HEK293 (cell line): ENCODE measurements around the gene CCDC9B.

ENCODE experiments used
- CTCF ChIA-PET: fragments of 350-600 bp; formaldehyde crosslinking; extraction: SDS; loops from one replicate; lab custom pipeline; 2021; ENCODE audit warnings: antibody characterized with exemption; lab: Yijun Ruan, JAX
- POLR2A ChIA-PET: fragments of 300-600 bp; formaldehyde crosslinking; extraction: SDS; loops from one replicate; lab custom pipeline; 2020; ENCODE audit warnings: antibody characterized with exemption, inconsistent platforms; lab: Yijun Ruan, JAX
- H3K27ac ChIP-seq: fragments of 200-500 bp; sonication (Bioruptor generic); 2 replicates; pipeline ENCODE4 v1.5.1; 2014; ENCODE audit warnings: low read depth, low read length, control low read depth, inconsistent platforms; ENCODE audit errors: extremely low read depth
- H3K36me3 ChIP-seq, 2 experiments: fragments of 200-500 bp in 1 of 2; sonication (Bioruptor generic) in 1 of 2; 1 replicate in 1 of 2; 2 replicates in 1 of 2; pipeline ENCODE4 v1.5.1; 2014 to 2017; ENCODE audit warnings: inconsistent platforms in 2 of 2, low read length in 2 of 2; ENCODE audit not compliant: control insufficient read depth in 2 of 2, insufficient read depth in 1 of 2
- H3K4me1 ChIP-seq: fragments of 200-500 bp; sonication (Bioruptor generic); 2 replicates; pipeline ENCODE4 v1.5.1; 2014; ENCODE audit warnings: mild to moderate bottlenecking, low read length, inconsistent platforms; ENCODE audit not compliant: control insufficient read depth, insufficient read depth
- H3K4me3 ChIP-seq: 2 replicates; pipeline ENCODE4 v1.5.1; 2011; ENCODE audit warnings: low read depth, mild to moderate bottlenecking, control low read depth, low read length, moderate library complexity
- H3K9me3 ChIP-seq: fragments of 200-500 bp; sonication (Bioruptor generic); 2 replicates; pipeline ENCODE4 v1.5.1; 2014; ENCODE audit warnings: low read depth, low read length, inconsistent platforms; ENCODE audit not compliant: control insufficient read depth, insufficient read depth
- BCL11B ChIP-seq: fragments of 450-650 bp; formaldehyde crosslinking; IDR thresholded peaks from 2 replicates; pipeline ENCODE4 v1.5.1; 2016; ENCODE audit warnings: low read depth, missing biosample characterization, missing genetic modification characterization
- EGR2 ChIP-seq: fragments of 450-650 bp; formaldehyde crosslinking; IDR thresholded peaks from 2 replicates; pipeline ENCODE4 v1.5.1; 2016; ENCODE audit warnings: low read depth, missing biosample characterization, missing genetic modification characterization
- GFI1B ChIP-seq: fragments of 450-650 bp; formaldehyde crosslinking; IDR thresholded peaks from 2 replicates; pipeline ENCODE4 v1.5.1; 2016; ENCODE audit warnings: missing biosample characterization, missing genetic modification characterization
- GLIS1 ChIP-seq: fragments of 450-650 bp; formaldehyde crosslinking; IDR thresholded peaks from 2 replicates; pipeline ENCODE4 v1.5.1; 2016; ENCODE audit warnings: missing biosample characterization, missing genetic modification characterization
- HIC1 ChIP-seq: fragments of 450-650 bp; formaldehyde crosslinking; IDR thresholded peaks from 2 replicates; pipeline ENCODE4 v1.5.1; 2016; ENCODE audit warnings: missing biosample characterization, missing genetic modification characterization
- HOXD13 ChIP-seq: sonication (generic); formaldehyde crosslinking; IDR thresholded peaks from 2 replicates; pipeline ENCODE4 v1.8.0; 2022; ENCODE audit warnings: missing genetic modification reagents, borderline replicate concordance
- MZF1 ChIP-seq: fragments of 450-650 bp; formaldehyde crosslinking; IDR thresholded peaks from 2 replicates; pipeline ENCODE4 v1.5.1; 2017; ENCODE audit warnings: missing biosample characterization, missing genetic modification characterization, borderline replicate concordance
- RBAK ChIP-seq: fragments of 450-650 bp; formaldehyde crosslinking; IDR thresholded peaks from 2 replicates; pipeline ENCODE4 v1.5.1; 2016; ENCODE audit warnings: missing biosample characterization, missing genetic modification characterization
- SP3 ChIP-seq: fragments of 450-650 bp; formaldehyde crosslinking; IDR thresholded peaks from 2 replicates; pipeline ENCODE4 v1.5.1; 2016; ENCODE audit warnings: missing biosample characterization, missing genetic modification characterization
- YY2 ChIP-seq: fragments of 450-650 bp; formaldehyde crosslinking; IDR thresholded peaks from 2 replicates; pipeline ENCODE4 v1.5.1; 2016; ENCODE audit warnings: missing biosample characterization, missing genetic modification characterization
- ZBTB7A ChIP-seq: fragments of 450-650 bp; formaldehyde crosslinking; IDR thresholded peaks from 2 replicates; pipeline ENCODE4 v1.5.1; 2016; ENCODE audit warnings: low read depth, missing biosample characterization, missing genetic modification characterization
- ZFHX2 ChIP-seq: fragments of 450-650 bp; formaldehyde crosslinking; conservative IDR thresholded peaks from 2 replicates; pipeline ENCODE4 v1.5.1; 2016; ENCODE audit warnings: missing biosample characterization, missing genetic modification characterization
- ZFP37 ChIP-seq: fragments of 450-650 bp; formaldehyde crosslinking; IDR thresholded peaks from 2 replicates; pipeline ENCODE4 v1.5.1; 2016; ENCODE audit warnings: missing biosample characterization, missing genetic modification characterization
- ZFP41 ChIP-seq: fragments of 450-650 bp; formaldehyde crosslinking; IDR thresholded peaks from 2 replicates; pipeline ENCODE4 v1.5.1; 2016; ENCODE audit warnings: missing biosample characterization, missing genetic modification characterization, borderline replicate concordance
- ZNF146 ChIP-seq: fragments of 450-650 bp; formaldehyde crosslinking; IDR thresholded peaks from 2 replicates; pipeline ENCODE4 v1.5.1; 2016; ENCODE audit warnings: missing biosample characterization, missing genetic modification characterization
- ZNF16 ChIP-seq: fragments of 450-650 bp; formaldehyde crosslinking; IDR thresholded peaks from 2 replicates; pipeline ENCODE4 v1.5.1; 2016; ENCODE audit warnings: low read depth, missing biosample characterization, missing genetic modification characterization
- ZNF19 ChIP-seq: fragments of 450-650 bp; formaldehyde crosslinking; IDR thresholded peaks from 2 replicates; pipeline ENCODE4; 2016; ENCODE audit warnings: missing biosample characterization, missing genetic modification characterization, low read depth
- ZNF341 ChIP-seq: fragments of 450-650 bp; formaldehyde crosslinking; IDR thresholded peaks from 2 replicates; pipeline ENCODE4; 2016; ENCODE audit warnings: low read depth, missing biosample characterization, missing genetic modification characterization
- ZNF350 ChIP-seq: fragments of 450-650 bp; formaldehyde crosslinking; IDR thresholded peaks from 2 replicates; pipeline ENCODE4 v1.5.0; 2017; ENCODE audit warnings: missing biosample characterization, mild to moderate bottlenecking, missing genetic modification characterization
- ZNF404 ChIP-seq: fragments of 450-650 bp; formaldehyde crosslinking; IDR thresholded peaks from 2 replicates; pipeline ENCODE4 v1.5.1; 2017; ENCODE audit warnings: missing biosample characterization, missing genetic modification characterization
- ZNF426 ChIP-seq: fragments of 450-650 bp; formaldehyde crosslinking; IDR thresholded peaks from 2 replicates; pipeline ENCODE4 v1.5.1; 2017; ENCODE audit warnings: missing biosample characterization, missing genetic modification characterization, mild to moderate bottlenecking, inconsistent platforms, moderate library complexity
- ZNF48 ChIP-seq: fragments of 450-650 bp; formaldehyde crosslinking; IDR thresholded peaks from 2 replicates; pipeline ENCODE4 v1.5.1; 2016; ENCODE audit warnings: missing biosample characterization, missing genetic modification characterization
- ZNF530 ChIP-seq: fragments of 450-650 bp; formaldehyde crosslinking; IDR thresholded peaks from 2 replicates; pipeline ENCODE4 v1.5.1; 2016; ENCODE audit warnings: low read depth, missing biosample characterization, missing genetic modification characterization
- ZNF571 ChIP-seq: fragments of 450-650 bp; formaldehyde crosslinking; IDR thresholded peaks from 2 replicates; pipeline ENCODE4 v1.5.0; 2017; ENCODE audit warnings: missing biosample characterization, missing genetic modification characterization
- ZNF626 ChIP-seq: fragments of 450-650 bp; sonication (Bioruptor Pico); formaldehyde crosslinking; IDR thresholded peaks from 2 replicates; pipeline ENCODE4 v1.5.1; 2018; ENCODE audit warnings: missing biosample characterization, missing genetic modification characterization, inconsistent platforms
- ZNF658 ChIP-seq: fragments of 450-650 bp; formaldehyde crosslinking; IDR thresholded peaks from 2 replicates; pipeline ENCODE4; 2016; ENCODE audit warnings: missing biosample characterization, missing genetic modification characterization
- ZNF777 ChIP-seq: fragments of 450-650 bp; formaldehyde crosslinking; IDR thresholded peaks from 2 replicates; pipeline ENCODE4 v1.5.1; 2017; ENCODE audit warnings: missing biosample characterization, missing genetic modification characterization, borderline replicate concordance
- ZSCAN23 ChIP-seq: fragments of 450-650 bp; formaldehyde crosslinking; IDR thresholded peaks from 2 replicates; pipeline ENCODE4 v1.5.1; 2016; ENCODE audit warnings: missing biosample characterization, missing genetic modification characterization
- TF ChIP-seq, protein P1 (sequence below): fragments of 450-650 bp; formaldehyde crosslinking; IDR thresholded peaks from 2 replicates; pipeline ENCODE4 v1.5.1; 2016; ENCODE audit warnings: missing biosample characterization, missing genetic modification characterization

Gene CCDC9B

GRCh38 chr15:40301467-40302179 lies 39.1 kb downstream of the CCDC9B start (continued):
- no peak for TF ChIP-seq ZNF19

- ChIA-PET CTCF (interaction anchor here (0.6 to 1.8 kb wide), 5 partner anchors 9 to 102 kb away, joined by 3 to 8 read pairs (median 3); no protein-coding TSS in a partner anchor), POLR2A (interaction anchor here (1.1 kb wide), 1 partner anchor 10 kb away, joined by 3 read pairs; no protein-coding TSS in a partner anchor)
- TF ChIP-seq ZNF530 (tag by site-specific recombination), result no peak
- TF ChIP-seq ZNF341, result no peak
- TF ChIP-seq, protein P1, sequence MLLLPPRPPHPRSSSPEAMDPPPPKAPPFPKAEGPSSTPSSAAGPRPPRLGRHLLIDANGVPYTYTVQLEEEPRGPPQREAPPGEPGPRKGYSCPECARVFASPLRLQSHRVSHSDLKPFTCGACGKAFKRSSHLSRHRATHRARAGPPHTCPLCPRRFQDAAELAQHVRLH, result no peak
- no peak for TF ChIP-seq YY2
- TF ChIP-seq ZNF48 (tag by site-specific recombination), result no peak
- TF ChIP-seq HOXD13, result no peak
- TF ChIP-seq ZSCAN23 (tag by site-specific recombination), result no peak
- TF ChIP-seq GFI1B (tag by site-specific recombination), result no peak
- TF ChIP-seq ZBTB7A (tag by site-specific recombination), result no peak
- Histone ChIP-seq H3K4me1 (no peaks in the 10 kb centered on the region), H3K36me3 (no peaks in the 10 kb centered on the region), H3K9me3 (no peaks in the 10 kb centered on the region), H3K4me3 (no peak overlapping the region), H3K27ac (no peak overlapping the region)
Measured at GRCh38 chr15:40300771-40301170, 40.0 kb downstream of the CCDC9B start.

GRCh38 chr15:40300367-40300766 lies 40.4 kb downstream of the CCDC9B start:
- ChIA-PET POLR2A (no interaction called here), CTCF (interaction anchor here (0.7 kb wide), 1 partner anchor 83 kb away, joined by 3 read pairs; no protein-coding TSS in a partner anchor)
- Histone ChIP-seq H3K4me3 (no peak overlapping the region), H3K27ac (no peak overlapping the region), H3K4me1 (no peaks in the 10 kb centered on the region), H3K9me3 (no peaks in the 10 kb centered on the region), H3K36me3 (no peaks in the 10 kb centered on the region)
- no peak for TF ChIP-seq SP3 (tag by site-specific recombination)
- no peak for TF ChIP-seq ZNF16 (tag by site-specific recombination)
- peak; percentile 93 for TF ChIP-seq ZNF146
- TF ChIP-seq BCL11B, result no peak
- TF ChIP-seq, protein P1, result 0 out of 2 replicates have a peak, but pooled peaks have one; percentile 32

- H3K27ac ChIP-seq, result no peak overlapping the region
- no peaks in the 10 kb centered on the region for H3K36me3 ChIP-seq
- H3K4me3 ChIP-seq, result no peak overlapping the region
- ChIA-PET CTCF (interaction anchor here (0.6 to 1.1 kb wide), 2 partner anchors 10 to 23 kb away, joined by 3 to 4 read pairs; no protein-coding TSS in a partner anchor), POLR2A (no interaction called here)
- no peaks in the 10 kb centered on the region for H3K4me1 ChIP-seq
- H3K9me3 ChIP-seq, result no peaks in the 10 kb centered on the region
- TF ChIP-seq ZNF777 (no peak), ZNF571 (tag by site-specific recombination) (no peak), ZFP37 (tag by site-specific recombination) (no peak), RBAK (tag by site-specific recombination) (no peak), ZNF404 (tag by site-specific recombination) (no peak), ZNF426 (tag by site-specific recombination) (no peak), GLIS1 (tag by site-specific recombination) (no peak), ZFHX2 (tag by site-specific recombination) (no peak), ZNF658 (no peak), ZNF350 (tag by site-specific recombination) (no peak), ZNF626 (tag by site-specific recombination) (no peak), ZFP41 (tag by site-specific recombination) (no peak), HIC1 (no peak), ZNF146 (no peak), EGR2 (no peak), MZF1 (tag by site-specific recombination) (no peak)
Measured at GRCh38 chr15:40298216-40298935, 42.4 kb downstream of the CCDC9B start.
